ENCODE measurements around the gene HYCC1. TPM values are rescaled to one million over a fixed set of nuclear protein-coding genes. Genes with fewer than 3 reads are reported as not detected.

HYCC1 gene
- total RNA-seq, 1 experiment from 2014 or later: 126 TPM

- no peak overlapping the region for H2BK20ac ChIP-seq (ENCODE audit: low read depth, low read length, poor library complexity, severe bottlenecking)
- no peak; the same call in 2 of the 3 replicates for TF ChIP-seq CTCF (conservative IDR thresholded peaks at IDR 0.05)
- H4K5ac ChIP-seq (ENCODE audit: insufficient read length, low read depth, low read length): no peak overlapping the region
- H3K56ac ChIP-seq (ENCODE audit: insufficient read length, low read depth, low read length): no peak overlapping the region
- peaks cover 5% of the 10 kb centered on the region for H3K23me2 ChIP-seq (ENCODE audit: insufficient read length, low read depth, low read length, poor library complexity, severe bottlenecking)
- H4K8ac ChIP-seq (replicated peaks; ENCODE audit: insufficient read length, low read depth, low read length): no peak overlapping the region
- no peaks in the 10 kb centered on the region for H3K36me3 Mint-ChIP-seq (ENCODE audit: insufficient read depth in 1 of 3, low read depth in 3 of 3)
- H2AFZ ChIP-seq (ENCODE audit: low read length): no peak overlapping the region
- no peak overlapping the region for H3K27ac ChIP-seq (ENCODE audit: insufficient read length, low read depth, low read length)
- no peak overlapping the region for H2BK120ac ChIP-seq (ENCODE audit: low read depth, low read length, poor library complexity, severe bottlenecking)
- no peaks in the 10 kb centered on the region for H3K27me3 ChIP-seq (ENCODE audit: insufficient read depth, low read length)
- no peak overlapping the region for H3K4me3 Mint-ChIP-seq
- no peak overlapping the region for H3T11ph ChIP-seq (ENCODE audit: low read length)
- H3K4ac ChIP-seq (ENCODE audit: low read depth, low read length): no peak overlapping the region
- no peaks in the 10 kb centered on the region for H4K20me1 ChIP-seq (ENCODE audit: control insufficient read depth, insufficient read depth, insufficient read length)
- peaks cover 3% of the 10 kb centered on the region for H3K79me1 ChIP-seq (ENCODE audit: insufficient read depth, low read depth, low read length, poor library complexity, severe bottlenecking)
- H2AK5ac ChIP-seq (ENCODE audit: insufficient read length, low read length): no peak overlapping the region
- H3K23ac ChIP-seq (ENCODE audit: insufficient read length, low read depth, low read length): no peak overlapping the region
- H2BK12ac ChIP-seq (ENCODE audit: insufficient read length, low read depth, low read length): no peak overlapping the region
- no peak overlapping the region for H3K27ac Mint-ChIP-seq
- no peaks in the 10 kb centered on the region for H3K9me3 Mint-ChIP-seq
- H3K79me2 ChIP-seq (ENCODE audit: insufficient read depth, low read length): peaks cover 14% of the 10 kb centered on the region; the same call in 1 of the 2 replicates
- WGBS (ENCODE audit: extremely low coverage, insufficient read length, low lambda C conversion rate): no CpG with 5 or more reads among the region's 52 CpGs
- DNase-seq: peak; percentile 44
- no peak overlapping the region for H2BK15ac ChIP-seq (ENCODE audit: low read depth, low read length)
- peaks cover 7% of the 10 kb centered on the region; the same call in 1 of the 2 replicates for H3K4me1 ChIP-seq (ENCODE audit: insufficient read depth, low read length)
- no peaks in the 10 kb centered on the region for H3K9me3 ChIP-seq (ENCODE audit: control insufficient read depth, low read depth, low read length)
- no peak overlapping the region for H4K91ac ChIP-seq (ENCODE audit: insufficient read length, low read depth, low read length)
- H3K27me3 Mint-ChIP-seq (ENCODE audit: low read depth): no peaks in the 10 kb centered on the region
- H3K14ac ChIP-seq (ENCODE audit: insufficient read depth, low read length): peak overlapping the region; percentile 64
- peak overlapping the region; percentile 86 for H3K9ac ChIP-seq (ENCODE audit: extremely low read depth, insufficient read length, low read length)
- no peak overlapping the region for H2BK5ac ChIP-seq (ENCODE audit: insufficient read length, low read length)
- peaks cover 14 to 17% of the 10 kb centered on the region in 2 experiments; a peak in 3 of 4 replicates for H3K4me1 Mint-ChIP-seq
- no peak overlapping the region for H3K18ac ChIP-seq (ENCODE audit: insufficient read length, low read depth, low read length)
- H3K4me2 ChIP-seq (ENCODE audit: insufficient read depth, insufficient read length, low read length): peak overlapping the region; percentile 98
Observed at GRCh38 chr7:23012908-23013714, 819 bp downstream of the HYCC1 start.

All from H9 (cell line).